GM10266 (cell line): ENCODE results near the gene SV2C.

ENCODE experiments used
- DNase-seq: peaks from one replicate; pipeline ENCODE4 v3.0.0; 2012; ENCODE audit errors: extremely low spot score
- TF ChIP-seq, protein P1 (sequence below): IDR thresholded peaks from 2 replicates; pipeline ENCODE4 v1.5.1; 2012; ENCODE audit warnings: mild to moderate bottlenecking, low read depth; ENCODE audit not compliant: control insufficient read depth, insufficient read depth; ENCODE audit errors: missing control alignments

Gene SV2C

DNA sequence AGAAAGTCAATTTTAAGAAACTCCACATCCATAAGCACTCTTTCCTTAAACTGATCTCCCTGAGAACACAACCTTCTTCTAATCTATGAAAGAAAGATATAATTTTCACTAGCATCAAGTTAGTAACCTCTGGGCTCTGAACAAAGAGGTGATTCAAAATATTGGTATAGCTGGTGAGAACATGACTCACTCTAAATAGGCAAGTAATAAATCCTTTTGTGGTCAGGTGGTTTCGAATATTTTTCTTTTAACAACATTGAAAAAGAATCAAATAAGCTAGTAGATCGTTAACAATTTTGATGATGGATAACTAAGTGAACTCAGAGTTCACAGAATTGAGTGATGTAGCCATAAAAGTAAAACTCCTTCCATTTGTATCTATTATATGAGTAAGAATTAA, 169.3 kb downstream of the SV2C start:
- no peak for DNase-seq
- TF ChIP-seq, protein P1, sequence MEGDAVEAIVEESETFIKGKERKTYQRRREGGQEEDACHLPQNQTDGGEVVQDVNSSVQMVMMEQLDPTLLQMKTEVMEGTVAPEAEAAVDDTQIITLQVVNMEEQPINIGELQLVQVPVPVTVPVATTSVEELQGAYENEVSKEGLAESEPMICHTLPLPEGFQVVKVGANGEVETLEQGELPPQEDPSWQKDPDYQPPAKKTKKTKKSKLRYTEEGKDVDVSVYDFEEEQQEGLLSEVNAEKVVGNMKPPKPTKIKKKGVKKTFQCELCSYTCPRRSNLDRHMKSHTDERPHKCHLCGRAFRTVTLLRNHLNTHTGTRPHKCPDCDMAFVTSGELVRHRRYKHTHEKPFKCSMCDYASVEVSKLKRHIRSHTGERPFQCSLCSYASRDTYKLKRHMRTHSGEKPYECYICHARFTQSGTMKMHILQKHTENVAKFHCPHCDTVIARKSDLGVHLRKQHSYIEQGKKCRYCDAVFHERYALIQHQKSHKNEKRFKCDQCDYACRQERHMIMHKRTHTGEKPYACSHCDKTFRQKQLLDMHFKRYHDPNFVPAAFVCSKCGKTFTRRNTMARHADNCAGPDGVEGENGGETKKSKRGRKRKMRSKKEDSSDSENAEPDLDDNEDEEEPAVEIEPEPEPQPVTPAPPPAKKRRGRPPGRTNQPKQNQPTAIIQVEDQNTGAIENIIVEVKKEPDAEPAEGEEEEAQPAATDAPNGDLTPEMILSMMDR: no peak

DNA sequence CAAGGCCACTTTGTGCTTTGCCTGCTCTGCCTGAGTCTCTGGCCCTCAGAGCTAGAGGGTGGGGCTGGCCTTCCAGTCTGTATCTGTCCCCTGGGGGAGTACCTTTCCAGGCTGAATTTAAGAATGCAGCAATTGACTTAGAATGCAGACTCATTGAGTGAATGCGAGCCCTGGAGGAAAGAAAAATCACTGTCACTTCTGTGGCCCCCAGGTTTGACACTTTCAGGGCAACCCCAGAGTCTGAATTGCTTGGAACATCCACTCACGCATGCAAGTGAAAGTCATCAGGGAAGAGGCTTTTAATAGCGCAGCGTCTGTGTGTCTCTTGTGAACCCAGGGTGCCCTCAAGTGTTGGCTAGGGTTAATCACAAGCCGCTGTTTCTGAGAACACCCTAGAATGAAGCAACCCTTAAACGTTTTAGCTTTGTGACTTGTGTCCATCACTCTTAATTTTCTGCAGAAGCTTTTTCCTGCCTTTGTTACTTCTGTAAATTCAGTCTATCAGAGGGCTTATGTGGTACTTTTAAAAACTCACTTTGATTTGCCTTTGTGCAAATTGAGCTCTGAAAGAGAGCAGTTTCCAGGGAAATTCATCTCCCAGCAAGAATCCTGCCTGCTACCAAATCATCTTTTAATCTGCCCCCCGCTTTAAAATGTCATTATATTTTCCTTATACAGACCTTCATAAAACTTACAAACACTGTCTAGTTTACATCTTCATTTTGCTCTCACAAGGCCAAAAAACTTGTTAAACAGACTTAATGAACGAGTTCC, 173.1 kb downstream of the SV2C start:
- TF ChIP-seq, protein P1: peak; percentile 79
- DNase-seq: peak; percentile 60

- no peak for DNase-seq
- TF ChIP-seq, protein P1: no peak
Measured at GRCh38 chr5:76257225-76257833, 174.1 kb downstream of the SV2C start.

DNA sequence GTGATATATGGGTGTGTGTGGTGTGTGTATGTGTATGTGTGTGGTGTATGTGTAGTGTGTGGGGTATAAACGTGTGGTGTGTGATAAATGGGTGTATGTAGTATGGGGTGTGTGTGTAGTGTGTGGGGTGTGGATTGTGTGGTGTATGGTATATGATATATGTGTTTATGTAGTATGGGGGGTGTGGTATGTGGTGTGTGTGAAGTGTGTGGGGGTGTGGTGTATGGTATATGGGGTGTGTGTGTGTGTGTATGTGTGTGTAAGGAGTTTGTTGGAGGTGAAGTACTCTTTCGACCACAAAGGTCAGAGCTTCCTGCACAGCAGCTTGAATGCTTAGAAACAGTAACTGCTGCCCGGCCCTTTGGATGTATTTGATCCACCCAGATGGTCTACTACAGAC, 174.7 kb downstream of the SV2C start:
- TF ChIP-seq, protein P1: no peak

DNA sequence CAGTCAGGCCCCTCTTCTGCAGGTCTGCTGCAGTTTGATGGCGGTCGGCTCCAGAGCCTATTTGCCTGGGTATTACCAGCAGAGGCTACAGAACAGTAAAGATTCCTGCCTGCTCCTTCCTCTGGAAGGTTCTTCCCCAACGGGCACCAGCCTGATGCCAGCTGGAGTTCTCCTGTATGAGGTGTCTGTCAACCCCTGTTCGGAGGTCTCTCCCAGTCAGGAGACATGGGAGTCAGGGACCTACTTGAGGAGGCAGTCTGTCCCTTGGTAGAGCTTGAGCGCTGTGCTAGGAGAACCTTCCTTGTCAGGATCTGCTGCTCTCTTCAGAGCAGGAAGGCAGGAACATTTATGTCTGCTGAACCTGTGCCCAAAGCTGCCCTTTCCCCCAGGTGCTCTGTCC, 181.5 kb downstream of the SV2C start:
- TF ChIP-seq, protein P1: no peak
- no peak for DNase-seq

More for the DNA sequence above, 174.7 kb downstream of the SV2C start:
- no peak for DNase-seq

- no peak for DNase-seq
- TF ChIP-seq, protein P1: no peak
Measured at GRCh38 chr5:76269259-76269931, 186.2 kb downstream of the SV2C start.
